H1 (cell line): Measurements from ENCODE around the gene FOXQ1. TPM values are rescaled to one million over a fixed set of nuclear protein-coding genes. Genes with fewer than 3 reads are reported as not detected.
A peak's percentile ranks its signal among the peaks of the same experiment; 100 is the strongest.

ENCODE experiments used
- CTCF ChIA-PET: fragments of 300-600 bp; sonication (Branson Sonifier 250); formaldehyde crosslinking; loops from one replicate; lab custom pipeline; 2021; ENCODE audit not compliant: partially characterized antibody; lab: Charles Lee
- POLR2A ChIA-PET: fragments of 300-600 bp; sonication (Branson Sonifier 250); formaldehyde crosslinking; loops from one replicate; lab custom pipeline; 2021; ENCODE audit warnings: inconsistent platforms; ENCODE audit not compliant: partially characterized antibody; lab: Charles Lee
- DNase-seq, 2 experiments: peaks; one replicate each; pipeline versions ENCODE4 v3.0.0 to v3.0.0-alpha.2; 2010 to 2022; ENCODE audit warnings: low spot score in 2 of 2, low read depth in 1 of 2, mixed read lengths in 1 of 2
- FAIRE-seq: peaks from 2 replicates; lab custom pipeline; 2011; peaks lifted over from hg19 to GRCh38; lab: Jason Lieb, UNC
- H2AFZ ChIP-seq: 2 replicates; pipeline ENCODE4 v1.8.1; 2012; ENCODE audit warnings: low read length, inconsistent platforms
- H2AK5ac ChIP-seq: 2 replicates; pipeline ENCODE4 v1.6.1; 2013; ENCODE audit warnings: low read depth, low read length
- H2BK120ac ChIP-seq: replicated peaks from 2 replicates; pipeline ENCODE3; 2013; ENCODE audit warnings: low read depth, low read length, inconsistent platforms
- H2BK12ac ChIP-seq: 2 replicates; pipeline ENCODE4 v1.6.1; 2013; ENCODE audit warnings: low read depth, low read length
- H2BK15ac ChIP-seq: 2 replicates; pipeline ENCODE4 v1.6.1; 2013; ENCODE audit warnings: low read length
- H2BK20ac ChIP-seq: 2 replicates; pipeline ENCODE4 v1.6.1; 2013; ENCODE audit warnings: low read length
- H2BK5ac ChIP-seq: 2 replicates; pipeline ENCODE4 v1.6.1; 2013; ENCODE audit warnings: low read depth, low read length
- H3K14ac ChIP-seq: 2 replicates; pipeline ENCODE4 v1.6.1; 2013; ENCODE audit warnings: inconsistent platforms; ENCODE audit not compliant: insufficient read length
- H3K18ac ChIP-seq: 2 replicates; pipeline ENCODE4 v1.6.1; 2013; ENCODE audit warnings: low read length; ENCODE audit errors: extremely low read depth
- H3K23ac ChIP-seq: 2 replicates; pipeline ENCODE4 v1.6.1; 2013; ENCODE audit warnings: inconsistent platforms; ENCODE audit not compliant: insufficient read length
- H3K23me2 ChIP-seq: 2 replicates; pipeline ENCODE4 v1.6.1; 2013; ENCODE audit warnings: low read depth, low read length
- H3K27ac ChIP-seq: 2 replicates; pipeline ENCODE4 v1.6.1; 2011; ENCODE audit warnings: low read depth, low read length, inconsistent platforms
- H3K27me3 ChIP-seq, 4 experiments: replicated peaks in 1 of 4; 1 replicate in 1 of 4; 2 replicates in 3 of 4; pipeline versions ENCODE4 v1.6.1 to v1.8.1; 2011 to 2013; ENCODE audit warnings: low read length in 3 of 4, mild to moderate bottlenecking in 3 of 4, inconsistent platforms in 2 of 4, mixed read lengths in 2 of 4, moderate library complexity in 1 of 4; ENCODE audit not compliant: control insufficient read depth in 3 of 4, insufficient read depth in 3 of 4; ENCODE audit errors: extremely low read depth in 1 of 4
- H3K36me3 ChIP-seq, 4 experiments: 2 replicates each; pipeline versions ENCODE4 v1.6.1 to v1.8.1; 2011 to 2013; ENCODE audit warnings: mild to moderate bottlenecking in 4 of 4, low read length in 3 of 4, moderate library complexity in 2 of 4, control low read depth in 1 of 4, inconsistent platforms in 1 of 4; ENCODE audit not compliant: insufficient read depth in 4 of 4, control insufficient read depth in 2 of 4
- H3K4ac ChIP-seq: replicated peaks from 2 replicates; pipeline ENCODE3; 2013; ENCODE audit warnings: low read length, low read depth, mixed read lengths, inconsistent platforms; ENCODE audit not compliant: insufficient read length
- H3K4me1 ChIP-seq, 4 experiments: replicated peaks in 1 of 4; 1 replicate in 1 of 4; 2 replicates in 3 of 4; pipeline versions ENCODE4 v1.6.1 to v1.8.1; 2011 to 2013; ENCODE audit warnings: low read length in 3 of 4, inconsistent platforms in 2 of 4, mixed read lengths in 1 of 4; ENCODE audit not compliant: insufficient read depth in 4 of 4, control insufficient read depth in 3 of 4
- H3K4me2 ChIP-seq, 2 experiments: 2 replicates each; pipeline versions ENCODE4 v1.6.1 to v1.8.1; 2011 to 2013; ENCODE audit warnings: low read depth in 2 of 2, low read length in 2 of 2, control low read depth in 1 of 2, inconsistent platforms in 1 of 2, mild to moderate bottlenecking in 1 of 2; ENCODE audit not compliant: insufficient read depth in 1 of 2
- H3K4me3 ChIP-seq, 4 experiments: fragments of 200-600, 300-600 bp in 1 of 4; sonication (generic), shearing (Covaris generic), sonication (Bioruptor Twin) in 1 of 4; 2 replicates each; pipeline versions ENCODE4 v1.5.1 to v1.8.1; 2011 to 2016; ENCODE audit warnings: low read length in 4 of 4, low read depth in 3 of 4, control low read depth in 2 of 4, inconsistent platforms in 2 of 4, mild to moderate bottlenecking in 2 of 4, mixed read lengths in 1 of 4, moderate library complexity in 1 of 4; ENCODE audit not compliant: insufficient read depth in 2 of 4; ENCODE audit errors: extremely low read depth in 1 of 4
- H3K56ac ChIP-seq: replicated peaks from 2 replicates; pipeline ENCODE3; 2013; ENCODE audit warnings: low read depth, mild to moderate bottlenecking, mixed read lengths, low read length, inconsistent platforms; ENCODE audit not compliant: insufficient read length
- H3K79me1 ChIP-seq: 2 replicates; pipeline ENCODE4 v1.6.1; 2013; ENCODE audit warnings: low read depth, low read length, control low read depth
- H3K79me2 ChIP-seq, 2 experiments: 2 replicates each; pipeline versions ENCODE4 v1.6.1 to v1.8.1; 2012 to 2013; ENCODE audit warnings: low read length in 2 of 2, mild to moderate bottlenecking in 2 of 2, inconsistent platforms in 1 of 2; ENCODE audit not compliant: insufficient read depth in 2 of 2, control insufficient read depth in 1 of 2
- H3K9ac ChIP-seq, 4 experiments: replicated peaks in 1 of 4; 1 replicate in 1 of 4; 2 replicates in 3 of 4; pipeline versions ENCODE4 v1.6.1 to v1.8.1; 2011 to 2013; ENCODE audit warnings: low read depth in 3 of 4, low read length in 3 of 4, control low read depth in 2 of 4, mild to moderate bottlenecking in 2 of 4, moderate library complexity in 2 of 4, inconsistent platforms in 1 of 4; ENCODE audit errors: extremely low read depth in 1 of 4
- H3K9me3 ChIP-seq, 2 experiments: 2 replicates each; pipeline versions ENCODE4 v1.6.1 to v1.8.1; 2012 to 2013; ENCODE audit warnings: mild to moderate bottlenecking in 2 of 2, moderate library complexity in 2 of 2, control low read depth in 1 of 2, inconsistent platforms in 1 of 2, low read depth in 1 of 2, low read length in 1 of 2, mixed read lengths in 1 of 2; ENCODE audit not compliant: insufficient read depth in 2 of 2
- H4K20me1 ChIP-seq, 2 experiments: replicated peaks in 1 of 2; 2 replicates each; pipeline versions ENCODE3 to v1.8.1; 2011 to 2013; ENCODE audit warnings: inconsistent platforms in 2 of 2, low read length in 2 of 2, mild to moderate bottlenecking in 1 of 2; ENCODE audit not compliant: insufficient read depth in 2 of 2, control insufficient read depth in 1 of 2
- H4K5ac ChIP-seq: 2 replicates; pipeline ENCODE4 v1.6.1; 2013; ENCODE audit warnings: low read length, low read depth, mixed read lengths, inconsistent platforms; ENCODE audit not compliant: insufficient read length
- H4K8ac ChIP-seq: 2 replicates; pipeline ENCODE4 v1.8.0; 2013; ENCODE audit warnings: mild to moderate bottlenecking, moderate library complexity, low read length, inconsistent platforms; ENCODE audit not compliant: insufficient read depth; ENCODE audit errors: extremely low read depth
- H4K91ac ChIP-seq: replicated peaks from 2 replicates; pipeline ENCODE3; 2013; ENCODE audit warnings: low read length, mixed read lengths, inconsistent platforms; ENCODE audit not compliant: insufficient read length
- ASH2L ChIP-seq: fragments of 200-600, 300-600 bp; sonication (generic); IDR thresholded peaks from one replicate; pipeline ENCODE4 v1.7.1; 2017; ENCODE audit warnings: low read length
- BCL11A ChIP-seq, 2 experiments: IDR thresholded peaks; one replicate each; pipeline ENCODE4 v1.6.1; 2011; ENCODE audit warnings: low read depth in 2 of 2, low read length in 2 of 2, mild to moderate bottlenecking in 2 of 2
- BRCA1 ChIP-seq: IDR thresholded peaks from 2 replicates; pipeline ENCODE4 v1.6.1; 2012; ENCODE audit warnings: low read depth, low read length, improper control_type of control experiment
- CREB1 ChIP-seq: IDR thresholded peaks from 2 replicates; pipeline ENCODE4 v1.6.1; 2012; ENCODE audit warnings: inconsistent platforms
- GABPA ChIP-seq: IDR thresholded peaks from 2 replicates; pipeline ENCODE4 v1.6.1; 2011; ENCODE audit warnings: mild to moderate bottlenecking, low read length, moderate library complexity, borderline replicate concordance; ENCODE audit not compliant: insufficient read depth
- JUND ChIP-seq: IDR thresholded peaks from 2 replicates; pipeline ENCODE4 v1.6.1; 2011; ENCODE audit warnings: mild to moderate bottlenecking, improper control_type of control experiment, low read length
- NANOG ChIP-seq: IDR thresholded peaks from 2 replicates; pipeline ENCODE4 v1.6.1; 2011; ENCODE audit warnings: low read length, low read depth, mild to moderate bottlenecking, inconsistent platforms; ENCODE audit not compliant: insufficient read depth, poor library complexity, severe bottlenecking
- NRF1 ChIP-seq: IDR thresholded peaks from 2 replicates; pipeline ENCODE4 v1.6.1; 2011; ENCODE audit warnings: mild to moderate bottlenecking, low read depth, low read length, improper control_type of control experiment
- PHF8 ChIP-seq: fragments of 200-600 bp; sonication (generic); conservative IDR thresholded peaks from 2 replicates; pipeline ENCODE4 v1.7.1; 2012; ENCODE audit warnings: low read depth, mild to moderate bottlenecking, inconsistent platforms, low read length, moderate library complexity
- SIN3A ChIP-seq, 2 experiments: IDR thresholded peaks in 1 of 2; conservative IDR thresholded peaks in 1 of 2; 2 replicates each; pipeline ENCODE4 v1.6.1; 2011 to 2012; ENCODE audit warnings: low read length in 2 of 2, improper control_type of control experiment in 1 of 2, low read depth in 1 of 2, mild to moderate bottlenecking in 1 of 2
- SP1 ChIP-seq: IDR thresholded peaks from 2 replicates; pipeline ENCODE4 v1.6.1; 2011; ENCODE audit warnings: low read depth, low read length
- TAF1 ChIP-seq: IDR thresholded peaks from 2 replicates; pipeline ENCODE4 v1.6.1; 2011; ENCODE audit warnings: mild to moderate bottlenecking, low read depth, low read length
- TCF12 ChIP-seq: IDR thresholded peaks from 2 replicates; pipeline ENCODE4 v1.6.1; 2011; ENCODE audit warnings: low read depth, mild to moderate bottlenecking, low read length
- WGBS, 2 experiments: shearing (Covaris generic) in 1 of 2; methylation state at CpG; one replicate each; pipeline versions ENCODE4 v1.1.6 to v1.1.7; 2013 to 2015; ENCODE audit warnings: low lambda C conversion rate in 2 of 2, mixed read lengths in 2 of 2, inconsistent platforms in 1 of 2, low coverage in 1 of 2, missing lambda C conversion rate in 1 of 2; ENCODE audit not compliant: insufficient replicate concordance in 2 of 2, insufficient coverage in 1 of 2, insufficient read length in 1 of 2; ENCODE audit errors: extremely low coverage in 1 of 2, missing lambda C conversion rate in 1 of 2; 5-methylcytosine and 5-hydroxymethylcytosine counted together
- polyA plus RNA-seq, 7 experiments: library from polyadenylated mRNA; depleted of rRNA in 3 of 7; stranded (reverse) in 5 of 7; unstranded in 2 of 7; fragments of >200 nt in 5 of 7; fragments of 200-250 nt in 2 of 7; gene quantifications; 1 replicate in 5 of 7; 2 replicates in 1 of 7; 4 replicates in 1 of 7; pipeline versions ENCODE4 v1.2.1 to v1.2.3, GENCODE V29; 2011 to 2013; ENCODE audit warnings: missing spikeins in 2 of 7, mixed read lengths in 2 of 7
- total RNA-seq: library from RNA; stranded (reverse); fragmentation: NEBNext Ultra II Directional; extraction: Animal tissue kit (Norgen Biotek cat#: 25700); gene quantifications from 2 replicates; pipeline ENCODE4 v1.2.1, GENCODE V29; 2021

The FOXQ1 gene
- total and polyA plus RNA-seq, 2 of the 8 experiments (the other 6 are each of a cell fraction or from before 2014, with no cell fraction given), result 0.03 TPM; not detected in 1

DNA sequence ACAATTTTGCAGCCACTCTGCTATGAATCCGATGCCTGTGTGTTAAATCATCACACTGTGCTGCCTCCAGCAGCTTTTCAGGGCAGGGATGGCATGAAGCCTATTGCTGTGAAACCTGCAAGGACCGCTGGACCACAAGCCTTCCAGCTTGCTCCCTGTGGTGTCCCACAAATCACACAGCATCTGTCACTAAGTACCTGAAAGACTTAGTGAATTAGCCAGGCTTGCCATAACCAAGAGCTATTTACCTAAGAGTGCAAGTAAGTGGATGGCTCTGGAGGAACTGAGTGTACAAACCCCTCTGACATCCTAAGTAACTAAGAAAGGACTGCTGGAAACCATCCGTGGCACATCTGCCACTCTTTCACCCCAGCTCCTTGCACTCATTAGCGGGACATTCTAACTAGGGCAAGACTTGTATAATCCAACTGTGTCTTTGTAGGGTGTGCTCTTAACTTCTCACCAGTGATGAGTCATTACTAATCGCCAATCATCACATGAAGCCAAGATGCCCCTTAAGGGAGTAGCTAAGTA, 34.7 kb downstream of the FOXQ1 start:
- H2BK5ac ChIP-seq, result no peak overlapping the region
- no peak overlapping the region for H3K4me3 ChIP-seq
- peaks cover 3 to 7% of the 10 kb centered on the region in 2 experiments; a peak in 2 of 4 replicates for H3K9me3 ChIP-seq
- H3K4me2 ChIP-seq, result no peak overlapping the region
- H3K27ac ChIP-seq, result no peak overlapping the region
- no peak overlapping the region for H3K9ac ChIP-seq
- no peak overlapping the region for H3K18ac ChIP-seq
- H3K36me3 ChIP-seq, result no peaks in the 10 kb centered on the region
- H3K27me3 ChIP-seq, result 0 out of 7 replicates have a peak, but pooled peaks cover 0 to 2% (median 0%) of the 10 kb centered on the region in 4 experiments
- DNase-seq (no peak), FAIRE-seq (no peak)
- H2BK120ac ChIP-seq, result no peak overlapping the region
- H2AK5ac ChIP-seq, result no peak overlapping the region
- no peak overlapping the region for H4K91ac ChIP-seq
- no peaks in the 10 kb centered on the region for H3K79me2 ChIP-seq
- WGBS, 2 experiments, result 92% methylated on average over 5 of the region's 5 CpGs; no CpG with 5 or more reads in 1 of the 2 experiments
- no peak overlapping the region for H2AFZ ChIP-seq
- no peak overlapping the region for H3K4ac ChIP-seq
- no peak overlapping the region for H3K56ac ChIP-seq
- no peak overlapping the region for H4K5ac ChIP-seq
- H2BK15ac ChIP-seq, result no peak overlapping the region; the same call in 1 of the 2 replicates
- CTCF ChIA-PET, result interaction anchor here (0.7 to 1.6 kb wide), 9 partner anchors 10 to 545 kb away, joined by 3 to 7 read pairs (median 3); no protein-coding TSS in a partner anchor
- peaks cover 3 to 7% (median 4%) of the 10 kb centered on the region in 4 experiments; a peak in 6 of 7 replicates for H3K4me1 ChIP-seq
- H3K14ac ChIP-seq, result no peak overlapping the region
- POLR2A ChIA-PET, result interaction anchor here (0.6 kb wide), 1 partner anchor 29 kb away, joined by 3 read pairs; no protein-coding TSS in a partner anchor
- no peak overlapping the region for H2BK20ac ChIP-seq
- no peak overlapping the region for H3K23ac ChIP-seq
- no peaks in the 10 kb centered on the region for H3K79me1 ChIP-seq
- H2BK12ac ChIP-seq, result peak overlapping the region; percentile 30; the same call in 1 of the 2 replicates
- no peak overlapping the region for H4K8ac ChIP-seq
- H3K23me2 ChIP-seq, result no peaks in the 10 kb centered on the region
- H4K20me1 ChIP-seq, result no peaks in the 10 kb centered on the region
- TF ChIP-seq BCL11A (IDR thresholded peaks at IDR 0.05; ENCODE audit: low read depth in 2 of 2, low read length in 2 of 2) (no peak), JUND (no peak), SP1 (no peak), CREB1 (no peak), PHF8 (no peak), BRCA1 (no peak), TAF1 (no peak), TCF12 (no peak), ASH2L (no peak), NRF1 (no peak), SIN3A (conservative IDR thresholded peaks at IDR 0.05 in 1 of 2, IDR thresholded peaks at IDR 0.05 in 1 of 2; ENCODE audit: low read depth in 1 of 2, low read length in 2 of 2) (no peak), GABPA (no peak), NANOG (no peak)
